ENCODE results near the gene ANO8. TPM values are rescaled to one million over a fixed set of nuclear protein-coding genes. Genes with fewer than 3 reads are reported as not detected.

The ANO8 gene
- total RNA-seq, 2 donors from 2014 or later = 4.2 to 5.2 TPM

- no peak for TF ChIP-seq CTCF (IDR thresholded peaks at IDR 0.05)
- peak within 1 kb of the TSS; percentile 73 to 81 for H3K4me3 ChIP-seq
- peak; percentile 99 for DNase-seq (ENCODE audit: low spot score)
- peak within 1 kb of the TSS; percentile 92 to 93 for H3K27ac ChIP-seq
- no peaks in the 10 kb centered on the region for H3K27me3 ChIP-seq
- H3K36me3 ChIP-seq = no peaks in the 10 kb centered on the region
- H3K4me1 ChIP-seq = peaks cover 0 to 41% of the 10 kb centered on the region in 2 donors
- no peaks in the 10 kb centered on the region for H3K9me3 ChIP-seq
These were observed 2.4 kb upstream of the ANO8 start, which contains the start of gene GTPBP3 for GRCh38 chr19:17336872-17337674. Gene GTPBP3 (plus strand): TSS chr19:17337553. CDS start chr19:17337612, 59 bp downstream.

- no peak for DNase-seq (ENCODE audit: low spot score)
- no peak overlapping the region for H3K4me3 ChIP-seq
- no peak overlapping the region for H3K27ac ChIP-seq
- no peaks in the 10 kb centered on the region for H3K27me3 ChIP-seq
- no peak for TF ChIP-seq CTCF (IDR thresholded peaks at IDR 0.05)
- H3K36me3 ChIP-seq = no peaks in the 10 kb centered on the region
- H3K4me1 ChIP-seq = peaks cover 0 to 41% of the 10 kb centered on the region in 2 donors
- H3K9me3 ChIP-seq = no peaks in the 10 kb centered on the region
These were observed 920 bp upstream of the ANO8 start for GRCh38 chr19:17335575-17335974.

GRCh38 chr19:17333611-17334413 is 843 bp downstream of the ANO8 start:
- no peak for TF ChIP-seq CTCF (IDR thresholded peaks at IDR 0.05)
- H3K27me3 ChIP-seq = no peaks in the 10 kb centered on the region
- H3K36me3 ChIP-seq = no peaks in the 10 kb centered on the region
- peaks cover 0 to 45% of the 10 kb centered on the region in 2 donors for H3K4me1 ChIP-seq
- H3K9me3 ChIP-seq = no peaks in the 10 kb centered on the region
- peak overlapping the region; percentile 67 to 71 for H3K4me3 ChIP-seq
- H3K27ac ChIP-seq = peak overlapping the region; percentile 56 to 64
- DNase-seq (ENCODE audit: low spot score) = no peak

- no peak overlapping the region for H3K27ac ChIP-seq
- no peak overlapping the region for H3K4me3 ChIP-seq
- DNase-seq (ENCODE audit: low spot score) = no peak
- H3K27me3 ChIP-seq = no peaks in the 10 kb centered on the region
- H3K36me3 ChIP-seq = no peaks in the 10 kb centered on the region
- peaks cover 0 to 45% of the 10 kb centered on the region in 2 donors for H3K4me1 ChIP-seq
- no peak for TF ChIP-seq CTCF (IDR thresholded peaks at IDR 0.05)
- no peaks in the 10 kb centered on the region for H3K9me3 ChIP-seq
These were observed 1.7 kb downstream of the ANO8 start for GRCh38 chr19:17332677-17333581.

GRCh38 chr19:17332360-17332676 is 2.3 kb downstream of the ANO8 start:
- TF ChIP-seq CTCF (IDR thresholded peaks at IDR 0.05) = no peak
- Histone ChIP-seq H3K27ac (no peak overlapping the region), H3K4me3 (no peak overlapping the region), H3K27me3 (no peaks in the 10 kb centered on the region), H3K36me3 (no peaks in the 10 kb centered on the region), H3K4me1 (peaks cover 0 to 41% of the 10 kb centered on the region in 2 donors), H3K9me3 (no peaks in the 10 kb centered on the region)
- DNase-seq (ENCODE audit: low spot score) = no peak

Data from right atrium auricular region (tissue), 2 donors.